H54 (cell line): ENCODE data around the gene RSPH6A.
"Not testable (repeated sequence)": the region's sequence is repeated elsewhere in the genome, so short reads cannot be mapped to it uniquely, and the experiment has no call there.

Experiments used
- DNase-seq: peaks from one replicate; pipeline ENCODE4 v3.0.0; 2011; ENCODE audit warnings: low spot score, mixed read lengths; ENCODE audit not compliant: insufficient read length
- FAIRE-seq: peaks from 3 replicates; lab custom pipeline; 2011; peaks lifted over from hg19 to GRCh38; lab: Jason Lieb, UNC
- POLR2A ChIP-seq: IDR thresholded peaks from 2 replicates; pipeline ENCODE4 v1.6.1; 2011; ENCODE audit warnings: low read depth, mild to moderate bottlenecking, low read length

RSPH6A gene

GRCh38 chr19:45800070-45800553, 15.0 kb downstream of the RSPH6A start:
- FAIRE-seq = peak; percentile 69
- DNase-seq = no peak
- TF ChIP-seq POLR2A = no peak

- FAIRE-seq, DNase-seq: not testable (repeated sequence)
These were observed 15.6 kb downstream of the RSPH6A start for GRCh38 chr19:45799541-45799940.

- no peak for FAIRE-seq
- peak; percentile 51 for DNase-seq
- no peak for TF ChIP-seq POLR2A
These were observed 16.1 kb downstream of the RSPH6A start for GRCh38 chr19:45798995-45799517.

GRCh38 chr19:45794627-45795026, 20.5 kb downstream of the RSPH6A start:
- TF ChIP-seq POLR2A = no peak
- no peak for DNase-seq
- FAIRE-seq = no peak

GRCh38 chr19:45793876-45794275, 21.2 kb downstream of the RSPH6A start:
- no peak for FAIRE-seq
- DNase-seq = no peak

GRCh38 chr19:45793178-45793564, 21.9 kb downstream of the RSPH6A start:
- DNase-seq = no peak
- no peak for FAIRE-seq
- no peak for TF ChIP-seq POLR2A

More at GRCh38 chr19:45793876-45794275, 21.2 kb downstream of the RSPH6A start:
- TF ChIP-seq POLR2A = no peak

- peak; percentile 54 for TF ChIP-seq POLR2A
- FAIRE-seq (peak; percentile 86), DNase-seq (peak; percentile 68)
These were observed 22.5 kb downstream of the RSPH6A start, which contains the start of gene DMWD for GRCh38 chr19:45792470-45793177. Gene DMWD, minus strand, starts transcription at chr19:45792845. Its CDS starts 89 bp downstream, at chr19:45792756.

DNA sequence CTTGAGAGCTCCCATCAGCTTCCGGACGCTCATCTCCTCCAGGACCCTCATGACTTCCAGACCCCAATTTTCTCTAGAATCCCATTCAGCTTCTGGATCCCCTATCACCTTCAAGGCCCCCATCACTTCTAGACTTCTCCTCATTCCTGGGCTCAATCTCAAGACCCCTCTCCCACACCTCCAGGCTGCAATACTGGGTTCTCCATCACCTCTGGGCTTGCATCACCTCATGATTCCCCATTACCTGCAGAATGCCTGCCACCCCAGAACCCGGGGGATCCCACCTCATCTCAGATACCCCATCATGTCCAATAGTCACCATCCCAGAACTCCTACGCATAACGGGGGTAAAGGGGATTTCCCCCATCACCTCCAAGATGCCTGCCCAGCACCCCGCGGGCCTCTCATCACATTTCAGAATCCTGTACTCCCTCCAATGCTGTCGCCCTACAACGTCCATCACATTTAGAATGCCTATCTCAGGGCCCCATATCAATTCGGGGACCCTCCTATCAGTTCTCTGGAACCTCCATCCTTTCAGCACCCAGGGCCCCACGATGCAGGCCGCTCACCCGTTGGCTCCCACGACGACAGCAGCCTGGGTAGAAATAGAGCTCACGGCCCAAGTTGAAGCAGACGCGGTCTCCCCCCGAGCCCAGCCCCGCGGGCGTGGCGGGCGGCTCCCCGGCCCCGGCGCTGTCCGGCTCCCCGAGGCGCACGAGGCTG, 23.2 kb downstream of the RSPH6A start:
- no peak for FAIRE-seq
- DNase-seq = no peak
- TF ChIP-seq POLR2A = no peak

GRCh38 chr19:45790942-45791341, 24.2 kb downstream of the RSPH6A start:
- FAIRE-seq = no peak
- no peak for TF ChIP-seq POLR2A
- DNase-seq = no peak

GRCh38 chr19:45789035-45789786, 25.9 kb downstream of the RSPH6A start:
- no peak for TF ChIP-seq POLR2A
- FAIRE-seq (no peak), DNase-seq (no peak)

- FAIRE-seq = no peak
- no peak for DNase-seq
- no peak for TF ChIP-seq POLR2A
These were observed 28.6 kb downstream of the RSPH6A start for GRCh38 chr19:45786533-45786894.

GRCh38 chr19:45785781-45786532, 29.2 kb downstream of the RSPH6A start:
- TF ChIP-seq POLR2A = no peak
- FAIRE-seq = no peak
- no peak for DNase-seq

DNA sequence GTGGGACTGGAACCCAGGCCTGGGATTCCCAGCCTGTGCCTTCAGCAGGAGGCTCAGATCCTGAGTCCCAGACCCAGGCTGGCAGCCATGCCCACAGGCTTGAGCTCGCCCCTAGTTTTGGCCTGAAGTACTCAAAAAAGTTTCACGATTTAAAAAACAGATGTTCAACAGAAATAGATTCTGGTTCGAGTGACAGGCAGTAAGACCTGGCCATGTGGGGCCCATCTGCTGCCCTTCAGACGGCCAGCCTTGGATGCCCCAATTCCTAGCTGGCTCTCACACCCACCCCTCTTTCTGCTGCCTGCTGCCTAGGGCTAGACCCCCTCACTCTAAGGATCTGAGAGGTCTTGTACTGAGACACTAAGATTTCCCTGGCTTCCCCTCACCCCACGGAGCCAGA, 30.0 kb downstream of the RSPH6A start:
- no peak for TF ChIP-seq POLR2A
- FAIRE-seq (no peak), DNase-seq (no peak)
